SKM-1 treated with dmso at 0.1 percent for 144 hours (cell line): ENCODE measurements around the gene NLRP14.

Source experiments
- DNase-seq: peaks from one replicate; lab custom pipeline; 2025; ENCODE audit not compliant: unreplicated experiment; lab: John Stamatoyannopoulos, UW

NLRP14 gene

GRCh38 chr11:7020183-7020917 lies at the start of gene NLRP14, which contains the start of gene ZNF214:
Gene NLRP14 (plus strand): TSS chr11:7020479. CDS start chr11:7038587, 18,108 bp downstream.
Gene ZNF214 (minus strand): TSS chr11:7020346. CDS start chr11:7002835, 17,511 bp downstream.
- DNase-seq = peak; percentile 30

GRCh38 chr11:6979365-6979764 lies 40.9 kb upstream of the NLRP14 start:
- DNase-seq = no peak

GRCh38 chr11:6986487-6986886 lies 33.8 kb upstream of the NLRP14 start:
- DNase-seq = no peak

DNA sequence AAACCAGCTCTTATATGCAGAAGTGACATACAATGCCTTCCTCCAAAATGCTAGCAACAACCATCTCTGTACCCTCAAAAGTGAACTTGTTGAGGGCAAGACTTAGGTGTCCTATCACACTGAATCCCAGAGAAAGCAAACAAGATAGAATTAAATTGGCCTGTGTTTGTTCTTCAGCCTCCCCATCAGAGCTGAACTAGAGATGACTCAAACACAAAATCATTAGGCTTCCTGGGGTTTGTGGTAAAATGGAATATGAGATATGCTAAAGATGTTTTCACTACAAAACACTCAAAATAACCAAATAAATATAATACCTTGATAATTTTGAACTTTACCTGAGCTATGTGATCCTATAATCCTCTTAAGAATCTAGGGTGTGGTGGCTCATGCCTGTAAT lies 31.8 kb upstream of the NLRP14 start:
- DNase-seq = no peak

- no peak for DNase-seq
These were observed 29.1 kb upstream of the NLRP14 start for GRCh38 chr11:6991227-6991626.

GRCh38 chr11:6992026-6992425 lies 28.3 kb upstream of the NLRP14 start:
- DNase-seq = no peak

DNA sequence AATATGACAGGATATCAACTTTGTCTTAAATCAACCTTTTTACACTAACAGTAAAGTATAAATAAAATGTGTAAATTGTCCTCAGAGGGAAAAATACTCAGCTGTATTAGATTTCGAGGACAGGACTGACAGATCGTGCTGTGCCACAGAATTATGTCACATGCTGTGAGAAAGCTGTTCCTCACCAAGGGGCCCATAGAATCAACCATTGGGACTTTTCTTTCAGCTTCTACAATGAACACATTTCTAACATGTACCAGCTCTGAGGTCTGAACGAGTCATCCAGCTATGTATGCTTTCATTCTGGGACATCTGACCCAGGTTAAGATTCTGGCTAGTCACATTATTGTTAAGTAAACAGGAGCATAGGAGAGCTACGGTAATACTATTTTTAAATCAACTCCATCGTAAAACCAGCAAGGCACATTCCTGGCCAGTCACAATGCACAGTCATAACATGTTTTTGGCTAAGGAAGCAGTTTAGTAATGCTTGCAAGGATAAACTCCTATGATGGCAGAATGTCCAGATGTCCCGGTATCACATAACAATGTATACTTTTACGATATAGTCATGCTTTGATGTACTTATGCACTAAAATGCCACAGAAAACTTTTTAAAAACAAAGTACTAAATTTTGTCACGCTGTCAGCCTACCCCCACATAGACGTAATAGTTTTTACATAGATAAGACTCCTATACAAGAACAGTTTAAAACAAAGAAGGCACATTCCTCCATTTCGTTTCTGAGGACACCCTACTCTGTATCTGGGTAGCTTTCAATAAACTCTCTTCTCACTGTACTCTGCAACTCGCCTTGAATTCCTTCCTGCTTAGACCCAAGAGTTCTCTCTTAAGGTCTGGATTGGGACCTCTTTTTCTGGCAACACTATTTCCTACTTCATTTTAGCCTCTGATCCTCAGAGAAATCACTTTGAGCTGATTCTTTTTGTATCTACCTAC lies 27.5 kb upstream of the NLRP14 start:
- DNase-seq = no peak

DNA sequence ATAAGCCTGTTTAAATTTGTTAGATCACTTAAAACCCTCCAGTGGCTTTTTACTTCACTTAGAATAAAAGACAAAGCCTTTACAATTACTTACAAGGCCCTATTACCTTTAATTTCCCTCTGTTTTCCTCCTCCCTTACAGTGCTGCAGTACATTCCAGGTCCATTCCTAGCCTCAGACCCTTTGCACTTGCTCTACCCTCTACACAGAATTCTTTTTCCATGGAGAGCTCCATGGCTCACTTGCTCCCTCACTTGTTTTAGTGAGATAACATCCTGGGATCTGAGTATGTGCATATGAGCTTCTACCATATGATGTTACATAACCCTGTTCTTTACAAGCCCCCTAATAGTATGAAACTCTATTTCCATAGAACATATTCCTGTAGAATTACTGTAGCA lies 24.6 kb upstream of the NLRP14 start:
- DNase-seq = no peak

GRCh38 chr11:7004482-7004881 lies 15.8 kb upstream of the NLRP14 start:
- peak; percentile 59 for DNase-seq

DNA sequence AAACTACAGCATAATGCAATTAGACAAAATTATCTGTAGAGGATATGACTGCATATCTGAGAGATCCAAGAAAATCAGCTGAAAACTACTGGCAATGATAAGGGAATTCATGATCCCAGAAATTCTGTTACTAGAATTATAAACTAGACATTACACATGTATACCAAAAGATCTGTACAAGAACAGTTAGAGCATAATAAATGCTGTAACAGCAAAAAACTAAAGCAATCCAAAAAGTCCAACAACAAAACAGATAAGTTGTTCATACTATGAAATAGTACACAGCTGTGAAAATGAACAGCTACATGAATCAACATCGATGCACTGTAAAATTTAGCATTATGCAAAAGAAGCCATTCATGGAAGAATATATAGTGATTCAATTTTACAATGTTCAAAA lies 6.2 kb upstream of the NLRP14 start:
- no peak for DNase-seq

DNA sequence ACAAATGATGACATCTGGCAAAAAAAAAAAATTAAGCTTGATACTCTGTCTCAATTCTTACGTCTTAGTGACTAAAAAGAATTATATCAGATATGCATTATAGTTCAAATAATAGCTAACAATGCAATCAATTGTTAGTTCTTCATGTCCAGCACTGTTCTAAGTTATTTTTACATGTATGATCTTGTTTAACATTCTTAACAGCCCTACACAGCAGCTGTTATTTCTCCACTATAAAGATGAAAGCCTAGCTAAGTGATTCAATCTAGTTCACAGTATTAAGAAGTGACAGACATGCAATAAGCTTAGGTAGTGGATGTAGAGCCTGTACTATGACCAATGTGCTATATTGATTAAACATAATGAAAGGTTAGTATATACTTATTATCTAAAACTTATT lies 4.3 kb upstream of the NLRP14 start:
- DNase-seq = no peak

GRCh38 chr11:7019500-7020182 lies 638 bp upstream of the NLRP14 start:
- DNase-seq = no peak

DNA sequence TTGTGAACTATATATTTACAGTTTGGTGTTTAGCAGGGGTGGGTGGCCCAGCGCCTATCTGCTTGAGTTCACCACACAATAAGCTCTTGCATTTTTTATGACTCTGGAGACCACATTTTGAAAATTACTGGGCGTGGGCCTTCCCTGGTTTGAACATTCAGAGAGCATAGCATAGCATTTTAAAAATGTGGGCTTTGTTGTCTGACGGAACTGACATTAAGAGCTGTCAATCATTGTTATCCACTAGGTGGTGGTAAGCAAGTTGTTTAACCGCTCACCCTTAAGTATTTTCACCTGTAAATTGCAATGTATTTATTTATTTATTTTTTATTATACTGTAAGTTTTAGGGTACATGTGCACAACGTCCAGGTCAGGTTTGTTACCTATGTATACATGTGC lies 1.0 kb downstream of the NLRP14 start:
- no peak for DNase-seq

- DNase-seq = no peak
These were observed 7.9 kb downstream of the NLRP14 start for GRCh38 chr11:7028141-7028540.

- DNase-seq = no peak
These were observed 10.6 kb downstream of the NLRP14 start for GRCh38 chr11:7030836-7031235.

- no peak for DNase-seq
These were observed 11.2 kb downstream of the NLRP14 start for GRCh38 chr11:7031471-7031871.

- DNase-seq = no peak
These were observed 12.4 kb downstream of the NLRP14 start for GRCh38 chr11:7032692-7033091.

DNA sequence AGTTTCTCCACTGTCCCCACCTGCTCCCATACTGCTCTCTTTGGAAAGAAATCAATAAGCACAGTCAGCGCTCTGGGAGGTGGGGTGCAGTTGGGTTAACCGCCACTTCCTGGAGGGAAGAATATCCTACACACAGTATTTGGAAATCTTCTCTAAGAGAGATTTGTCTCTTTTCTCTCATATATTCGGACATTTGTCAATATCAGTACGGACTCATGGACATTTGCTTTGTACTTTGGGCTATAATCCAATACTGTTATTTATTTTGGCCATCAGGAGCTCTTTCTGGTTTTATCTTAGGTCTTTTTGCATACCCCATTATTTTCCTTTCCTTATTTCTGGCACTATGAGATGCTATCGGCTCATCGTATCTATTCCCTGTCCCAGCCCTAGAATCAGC lies 13.7 kb downstream of the NLRP14 start:
- no peak for DNase-seq

DNA sequence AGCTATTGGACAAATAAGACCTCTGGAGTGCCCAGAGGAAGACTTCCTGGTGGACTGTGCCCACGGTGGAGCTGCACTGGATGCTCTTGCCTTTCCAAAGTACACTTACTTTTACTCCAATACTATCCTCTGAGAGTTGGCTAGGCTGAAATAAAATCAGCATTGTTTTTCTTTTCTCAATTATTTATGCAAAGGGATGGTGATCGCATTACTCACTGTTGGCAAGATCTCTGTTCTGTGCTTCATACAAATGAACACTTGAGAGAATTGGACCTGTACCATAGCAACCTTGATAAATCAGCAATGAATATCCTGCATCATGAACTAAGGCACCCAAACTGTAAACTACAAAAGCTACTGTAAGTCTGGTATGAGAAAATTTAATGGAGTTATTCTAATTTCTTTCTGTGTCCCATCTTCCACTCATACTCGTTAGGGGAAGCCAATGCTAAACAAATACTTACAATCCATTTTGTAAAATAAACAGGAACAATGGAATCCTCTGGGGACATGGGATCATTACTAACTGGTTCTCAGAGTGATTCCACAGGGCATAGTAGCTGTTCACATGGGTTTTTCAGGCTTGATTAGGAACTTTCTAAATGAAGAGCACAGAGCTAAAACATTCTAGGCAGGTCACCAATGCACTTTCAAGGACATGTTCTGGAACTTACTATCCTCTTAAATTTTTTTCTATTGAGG lies 26.3 kb downstream of the NLRP14 start:
- no peak for DNase-seq

DNA sequence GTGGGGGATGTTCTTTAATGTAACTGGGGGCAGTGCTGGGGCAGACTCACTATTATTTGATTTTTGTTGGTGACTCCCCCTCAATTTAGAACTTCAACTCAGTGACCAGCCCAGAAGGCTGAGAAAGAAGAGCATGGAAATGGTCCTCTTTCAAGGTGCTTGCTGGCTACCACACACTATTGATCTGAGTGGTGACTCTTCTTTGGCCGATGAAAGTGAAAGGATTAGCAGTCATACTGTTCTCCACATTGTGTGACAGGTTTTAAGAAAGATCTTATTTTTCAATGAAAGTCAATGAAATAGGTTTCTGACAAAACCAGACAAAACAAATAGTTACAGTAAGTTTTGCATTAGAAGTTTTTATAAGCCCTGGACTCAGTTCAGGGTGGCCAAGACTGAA lies 29.9 kb downstream of the NLRP14 start:
- DNase-seq = no peak
